Parathyroid adenoma (tissue), 2 donors: Measurements from ENCODE around the gene VILL.

Source experiments
- H2AFZ ChIP-seq: fragments of 300-600 bp; sonication (generic); one replicate; pipeline ENCODE4 v1.7.0; 2017; ENCODE audit warnings: antibody characterized with exemption, mild to moderate bottlenecking
- H3K27ac ChIP-seq: fragments of 300-600 bp; sonication (generic); one replicate; pipeline ENCODE4 v1.7.0; 2017
- H3K27me3 ChIP-seq: fragments of 300-600 bp; sonication (generic); one replicate; pipeline ENCODE4 v1.7.0; 2017; ENCODE audit warnings: low read length; ENCODE audit not compliant: control insufficient read depth, insufficient read depth
- H3K36me3 ChIP-seq: fragments of 300-600 bp; sonication (generic); one replicate; pipeline ENCODE4 v1.7.0; 2017; ENCODE audit warnings: low read length; ENCODE audit not compliant: control insufficient read depth, insufficient read depth
- H3K4me1 ChIP-seq: fragments of 300-600 bp; sonication (generic); one replicate; pipeline ENCODE4 v1.7.0; 2017; ENCODE audit warnings: control low read depth
- H3K4me2 ChIP-seq: fragments of 300-600 bp; sonication (generic); one replicate; pipeline ENCODE4 v1.7.0; 2017; ENCODE audit warnings: low read length
- H3K4me3 ChIP-seq: fragments of 300-600 bp; sonication (generic); one replicate; pipeline ENCODE4 v1.7.0; 2017; ENCODE audit warnings: low read depth, low read length
- H3K79me2 ChIP-seq: fragments of 300-600 bp; sonication (generic); one replicate; pipeline ENCODE4 v1.7.0; 2017; ENCODE audit warnings: control low read depth
- H3K9ac ChIP-seq: fragments of 300-600 bp; sonication (generic); one replicate; pipeline ENCODE4 v1.7.0; 2017; ENCODE audit warnings: mild to moderate bottlenecking
- H3K9me3 ChIP-seq: fragments of 300-600 bp; sonication (generic); one replicate; pipeline ENCODE4 v1.7.0; 2017; ENCODE audit warnings: low read length; ENCODE audit not compliant: control insufficient read depth
- TF ChIP-seq, protein P1 (sequence below): fragments of 300-600 bp; sonication (generic); IDR thresholded peaks from one replicate; pipeline ENCODE4 v1.7.0; 2017; ENCODE audit warnings: antibody characterized with exemption, mild to moderate bottlenecking
- donor health status: primary hyperparathyroidism.

Gene VILL

DNA sequence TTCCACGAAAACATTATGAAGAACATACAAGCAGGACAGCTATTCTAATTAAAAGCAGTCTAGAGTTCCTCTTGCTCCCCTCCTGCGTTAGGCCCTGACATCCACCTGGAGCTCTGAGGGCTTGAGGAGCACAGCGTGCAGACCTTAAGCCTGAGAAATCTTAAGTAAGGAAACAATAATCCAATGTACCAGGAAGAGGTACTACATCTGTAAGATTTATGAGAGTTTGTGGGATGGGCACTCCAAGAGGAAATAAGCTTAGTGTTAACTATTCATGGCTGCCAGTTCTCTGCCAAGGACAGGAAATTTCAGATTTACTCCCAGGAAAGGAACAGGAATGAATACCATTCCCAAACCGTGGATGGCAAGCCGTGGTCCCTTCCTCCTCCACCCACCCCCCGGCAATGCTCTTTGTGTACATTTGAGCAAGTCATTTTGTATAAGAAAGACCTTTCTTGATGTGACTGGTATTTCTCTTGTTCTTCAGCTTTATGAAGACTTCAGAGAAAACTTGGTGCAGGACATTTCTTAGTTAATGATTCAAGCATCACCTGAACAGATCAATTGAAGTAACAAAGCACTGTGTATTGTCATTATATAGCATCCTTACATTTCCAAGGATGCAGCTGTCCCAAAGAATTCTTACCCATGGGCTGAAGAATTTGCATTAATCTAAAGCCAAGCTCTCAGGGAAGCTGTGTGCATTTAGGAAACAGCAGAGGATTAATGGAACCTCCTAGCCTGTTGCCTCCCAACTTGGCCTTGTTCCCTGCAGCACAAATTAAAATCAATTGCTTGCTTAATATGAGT, 28.8 kb upstream of the VILL start:
- no peak overlapping the region for H3K4me3 ChIP-seq

GRCh38 chr3:37963016-37963415, 27.6 kb upstream of the VILL start:
- H3K4me3 ChIP-seq: no peak overlapping the region
- H3K79me2 ChIP-seq: peaks cover 3% of the 10 kb centered on the region
- H3K9ac ChIP-seq: no peak overlapping the region
- H2AFZ ChIP-seq: no peak overlapping the region
- H3K4me2 ChIP-seq: no peak overlapping the region
- H3K9me3 ChIP-seq: no peaks in the 10 kb centered on the region
- no peak overlapping the region for H3K27ac ChIP-seq
- no peaks in the 10 kb centered on the region for H3K4me1 ChIP-seq
- TF ChIP-seq, protein P1, sequence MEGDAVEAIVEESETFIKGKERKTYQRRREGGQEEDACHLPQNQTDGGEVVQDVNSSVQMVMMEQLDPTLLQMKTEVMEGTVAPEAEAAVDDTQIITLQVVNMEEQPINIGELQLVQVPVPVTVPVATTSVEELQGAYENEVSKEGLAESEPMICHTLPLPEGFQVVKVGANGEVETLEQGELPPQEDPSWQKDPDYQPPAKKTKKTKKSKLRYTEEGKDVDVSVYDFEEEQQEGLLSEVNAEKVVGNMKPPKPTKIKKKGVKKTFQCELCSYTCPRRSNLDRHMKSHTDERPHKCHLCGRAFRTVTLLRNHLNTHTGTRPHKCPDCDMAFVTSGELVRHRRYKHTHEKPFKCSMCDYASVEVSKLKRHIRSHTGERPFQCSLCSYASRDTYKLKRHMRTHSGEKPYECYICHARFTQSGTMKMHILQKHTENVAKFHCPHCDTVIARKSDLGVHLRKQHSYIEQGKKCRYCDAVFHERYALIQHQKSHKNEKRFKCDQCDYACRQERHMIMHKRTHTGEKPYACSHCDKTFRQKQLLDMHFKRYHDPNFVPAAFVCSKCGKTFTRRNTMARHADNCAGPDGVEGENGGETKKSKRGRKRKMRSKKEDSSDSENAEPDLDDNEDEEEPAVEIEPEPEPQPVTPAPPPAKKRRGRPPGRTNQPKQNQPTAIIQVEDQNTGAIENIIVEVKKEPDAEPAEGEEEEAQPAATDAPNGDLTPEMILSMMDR: no peak
- H3K36me3 ChIP-seq: no peaks in the 10 kb centered on the region
- H3K27me3 ChIP-seq: no peaks in the 10 kb centered on the region

More for the DNA sequence above, 28.8 kb upstream of the VILL start:
- no peak overlapping the region for H3K27ac ChIP-seq
- no peak overlapping the region for H3K4me2 ChIP-seq
- no peaks in the 10 kb centered on the region for H3K4me1 ChIP-seq
- no peaks in the 10 kb centered on the region for H3K36me3 ChIP-seq
- no peaks in the 10 kb centered on the region for H3K79me2 ChIP-seq
- no peaks in the 10 kb centered on the region for H3K9me3 ChIP-seq
- H3K9ac ChIP-seq: no peak overlapping the region
- TF ChIP-seq, protein P1: no peak
- no peak overlapping the region for H2AFZ ChIP-seq
- H3K27me3 ChIP-seq: no peaks in the 10 kb centered on the region

GRCh38 chr3:37963635-37964034, 27.0 kb upstream of the VILL start:
- H3K27ac ChIP-seq: no peak overlapping the region
- H3K9ac ChIP-seq: no peak overlapping the region
- no peaks in the 10 kb centered on the region for H3K36me3 ChIP-seq
- H3K9me3 ChIP-seq: no peaks in the 10 kb centered on the region
- H3K79me2 ChIP-seq: peaks cover 3% of the 10 kb centered on the region
- H2AFZ ChIP-seq: no peak overlapping the region
- no peaks in the 10 kb centered on the region for H3K4me1 ChIP-seq
- H3K4me3 ChIP-seq: no peak overlapping the region
- TF ChIP-seq, protein P1: no peak
- no peak overlapping the region for H3K4me2 ChIP-seq
- H3K27me3 ChIP-seq: no peaks in the 10 kb centered on the region

DNA sequence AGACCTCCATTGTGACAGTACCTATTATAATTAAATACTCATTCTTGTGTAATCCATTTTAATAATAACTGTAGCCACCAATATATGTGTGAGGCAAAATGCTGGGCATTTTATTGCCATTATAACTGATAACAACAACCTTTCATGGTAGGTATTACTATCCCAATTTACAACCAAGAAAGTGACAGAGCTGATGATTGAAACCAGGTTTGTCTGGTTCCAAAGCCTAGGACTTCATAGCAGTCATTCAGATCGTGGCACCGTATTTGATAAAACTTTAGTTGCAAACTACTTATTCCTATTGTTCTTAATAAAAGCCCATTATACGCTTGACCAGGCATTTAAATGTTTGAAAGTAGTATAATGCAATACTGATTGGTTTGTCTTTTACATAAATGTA, 26.4 kb upstream of the VILL start:
- H3K79me2 ChIP-seq: peaks cover 3% of the 10 kb centered on the region
- TF ChIP-seq, protein P1: no peak
- H2AFZ ChIP-seq: no peak overlapping the region
- no peak overlapping the region for H3K27ac ChIP-seq
- H3K36me3 ChIP-seq: no peaks in the 10 kb centered on the region
- H3K4me1 ChIP-seq: no peaks in the 10 kb centered on the region
- H3K9ac ChIP-seq: no peak overlapping the region
- no peaks in the 10 kb centered on the region for H3K9me3 ChIP-seq
- no peak overlapping the region for H3K4me2 ChIP-seq
- no peak overlapping the region for H3K4me3 ChIP-seq
- H3K27me3 ChIP-seq: no peaks in the 10 kb centered on the region

- no peak overlapping the region for H2AFZ ChIP-seq
- TF ChIP-seq, protein P1: no peak
- no peaks in the 10 kb centered on the region for H3K27me3 ChIP-seq
- no peak overlapping the region for H3K4me2 ChIP-seq
- H3K9me3 ChIP-seq: no peaks in the 10 kb centered on the region
- H3K4me1 ChIP-seq: no peaks in the 10 kb centered on the region
- no peaks in the 10 kb centered on the region for H3K36me3 ChIP-seq
- H3K4me3 ChIP-seq: no peak overlapping the region
- no peak overlapping the region for H3K9ac ChIP-seq
- peaks cover 3% of the 10 kb centered on the region for H3K79me2 ChIP-seq
- H3K27ac ChIP-seq: no peak overlapping the region
These were observed 25.9 kb upstream of the VILL start for GRCh38 chr3:37964716-37965115.
